HEK293 (cell line): Measurements from ENCODE around the gene USP27X.

Source experiments
- BCL11A ChIP-seq: fragments of 450-650 bp; formaldehyde crosslinking; IDR thresholded peaks from 2 replicates; pipeline ENCODE4 v1.5.1; 2016; ENCODE audit warnings: low read depth, missing biosample characterization, missing genetic modification characterization
- GLI2 ChIP-seq: fragments of 450-650 bp; formaldehyde crosslinking; IDR thresholded peaks from 2 replicates; pipeline ENCODE4; 2017; ENCODE audit warnings: missing biosample characterization, missing genetic modification characterization, low read depth, borderline replicate concordance
- SALL2 ChIP-seq: fragments of 450-650 bp; formaldehyde crosslinking; IDR thresholded peaks from 2 replicates; pipeline ENCODE4 v1.5.0; 2017; ENCODE audit warnings: missing biosample characterization, mild to moderate bottlenecking, missing genetic modification characterization, borderline replicate concordance
- YY1 ChIP-seq: fragments of 450-650 bp; formaldehyde crosslinking; IDR thresholded peaks from 2 replicates; pipeline ENCODE4 v1.5.1; 2018; ENCODE audit warnings: missing biosample characterization, missing genetic modification characterization
- ZBTB1 ChIP-seq: fragments of 450-650 bp; formaldehyde crosslinking; IDR thresholded peaks from 2 replicates; pipeline ENCODE4 v1.5.1; 2016; ENCODE audit warnings: missing biosample characterization, missing genetic modification characterization
- ZNF121 ChIP-seq: fragments of 450-650 bp; formaldehyde crosslinking; IDR thresholded peaks from 2 replicates; pipeline ENCODE4 v1.5.1; 2016; ENCODE audit warnings: missing biosample characterization, missing genetic modification characterization
- ZNF274 ChIP-seq, 2 experiments: fragments of 200-500 bp in 1 of 2; fragments of 450-650 bp in 1 of 2; sonication (Bioruptor generic) in 1 of 2; formaldehyde crosslinking in 1 of 2; IDR thresholded peaks; 2 replicates each; pipeline versions ENCODE4 v1.5.1 to v1.6.1; 2014 to 2016; ENCODE audit warnings: borderline replicate concordance in 1 of 2, inconsistent platforms in 1 of 2, low read length in 1 of 2, missing biosample characterization in 1 of 2, missing genetic modification characterization in 1 of 2
- ZNF324 ChIP-seq: fragments of 450-650 bp; formaldehyde crosslinking; IDR thresholded peaks from 2 replicates; pipeline ENCODE4 v1.5.1; 2016; ENCODE audit warnings: missing biosample characterization, missing genetic modification characterization
- ZNF510 ChIP-seq: fragments of 450-650 bp; formaldehyde crosslinking; IDR thresholded peaks from 2 replicates; pipeline ENCODE4 v1.5.1; 2018; ENCODE audit warnings: mild to moderate bottlenecking, missing genetic modification characterization, missing biosample characterization; ENCODE audit not compliant: insufficient replicate concordance
- ZNF792 ChIP-seq: fragments of 450-650 bp; formaldehyde crosslinking; IDR thresholded peaks from 2 replicates; pipeline ENCODE4 v1.5.1; 2016; ENCODE audit warnings: missing biosample characterization, missing genetic modification characterization
- TF ChIP-seq, protein P1 (sequence below): fragments of 450-650 bp; formaldehyde crosslinking; IDR thresholded peaks from 2 replicates; pipeline ENCODE4 v1.5.1; 2016; ENCODE audit warnings: missing biosample characterization, missing genetic modification characterization

DNA sequence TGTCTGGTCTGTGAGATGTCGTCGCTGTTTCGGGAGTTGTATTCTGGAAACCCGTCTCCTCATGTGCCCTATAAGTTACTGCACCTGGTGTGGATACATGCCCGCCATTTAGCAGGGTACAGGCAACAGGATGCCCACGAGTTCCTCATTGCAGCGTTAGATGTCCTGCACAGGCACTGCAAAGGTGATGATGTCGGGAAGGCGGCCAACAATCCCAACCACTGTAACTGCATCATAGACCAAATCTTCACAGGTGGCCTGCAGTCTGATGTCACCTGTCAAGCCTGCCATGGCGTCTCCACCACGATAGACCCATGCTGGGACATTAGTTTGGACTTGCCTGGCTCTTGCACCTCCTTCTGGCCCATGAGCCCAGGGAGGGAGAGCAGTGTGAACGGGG, 1.4 kb downstream of the USP27X start:
- no peak for TF ChIP-seq ZBTB1
- TF ChIP-seq, protein P1, sequence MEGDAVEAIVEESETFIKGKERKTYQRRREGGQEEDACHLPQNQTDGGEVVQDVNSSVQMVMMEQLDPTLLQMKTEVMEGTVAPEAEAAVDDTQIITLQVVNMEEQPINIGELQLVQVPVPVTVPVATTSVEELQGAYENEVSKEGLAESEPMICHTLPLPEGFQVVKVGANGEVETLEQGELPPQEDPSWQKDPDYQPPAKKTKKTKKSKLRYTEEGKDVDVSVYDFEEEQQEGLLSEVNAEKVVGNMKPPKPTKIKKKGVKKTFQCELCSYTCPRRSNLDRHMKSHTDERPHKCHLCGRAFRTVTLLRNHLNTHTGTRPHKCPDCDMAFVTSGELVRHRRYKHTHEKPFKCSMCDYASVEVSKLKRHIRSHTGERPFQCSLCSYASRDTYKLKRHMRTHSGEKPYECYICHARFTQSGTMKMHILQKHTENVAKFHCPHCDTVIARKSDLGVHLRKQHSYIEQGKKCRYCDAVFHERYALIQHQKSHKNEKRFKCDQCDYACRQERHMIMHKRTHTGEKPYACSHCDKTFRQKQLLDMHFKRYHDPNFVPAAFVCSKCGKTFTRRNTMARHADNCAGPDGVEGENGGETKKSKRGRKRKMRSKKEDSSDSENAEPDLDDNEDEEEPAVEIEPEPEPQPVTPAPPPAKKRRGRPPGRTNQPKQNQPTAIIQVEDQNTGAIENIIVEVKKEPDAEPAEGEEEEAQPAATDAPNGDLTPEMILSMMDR (tag by site-specific recombination) = no peak
- TF ChIP-seq GLI2 (tag by site-specific recombination) = no peak
- no peak for TF ChIP-seq BCL11A (tag by site-specific recombination)
- TF ChIP-seq ZNF792 (tag by site-specific recombination) = no peak
- no peak for TF ChIP-seq ZNF324
- no peak for TF ChIP-seq YY1 (tag by site-specific recombination)
- TF ChIP-seq SALL2 (tag by site-specific recombination) = no peak
- TF ChIP-seq ZNF274 (IDR thresholded peaks at IDR 0.05; ENCODE audit: low read length) = no peak
- no peak for TF ChIP-seq ZNF274 (tag by site-specific recombination; IDR thresholded peaks at IDR 0.05; ENCODE audit: borderline replicate concordance)
- TF ChIP-seq ZNF121 (tag by site-specific recombination) = no peak
- no peak for TF ChIP-seq ZNF510
